Measurements from ENCODE around the gene EVC2. TPM values are rescaled to one million over a fixed set of nuclear protein-coding genes. Genes with fewer than 3 reads are reported as not detected.

The EVC2 gene
- total and polyA plus RNA-seq, 8 donors = 4.1 to 11.0 (median 9.4) TPM

DNA sequence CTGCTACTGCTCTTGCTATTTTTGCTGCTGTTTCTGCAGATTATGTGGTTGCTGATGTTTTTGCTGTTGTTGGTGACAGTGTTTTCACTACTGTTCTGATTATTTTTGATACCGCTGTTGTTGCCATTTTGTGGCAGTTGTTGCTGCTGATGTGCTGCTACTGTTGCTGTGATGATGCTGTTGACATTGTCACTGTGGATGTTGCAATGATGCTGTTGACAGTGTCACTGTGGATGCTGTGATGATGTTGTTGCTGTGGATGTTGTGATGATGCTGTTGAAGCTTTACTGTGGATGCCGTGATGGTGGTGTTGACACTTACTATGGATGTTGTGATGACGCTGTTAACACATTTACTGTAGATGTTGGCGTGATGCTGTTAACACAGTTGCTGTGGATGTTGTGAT, 180.3 kb downstream of the EVC2 start:
- peaks cover 0 to 3% of the 10 kb centered on the region in 2 donors for H3K9me3 ChIP-seq
- no peaks in the 10 kb centered on the region for H3K27me3 ChIP-seq
- H3K4me1 ChIP-seq = no peaks in the 10 kb centered on the region
- no peak overlapping the region for H3K27ac ChIP-seq
- no peaks in the 10 kb centered on the region for H3K36me3 ChIP-seq
- ATAC-seq = no peak
- intact Hi-C loops (cut with DNase I) = no loop called here
- no peak overlapping the region for H3K4me3 ChIP-seq
- no peak for TF ChIP-seq CTCF (IDR thresholded peaks at IDR 0.05)
- DNase-seq = peak in 2 of 4 donors; percentile 39 to 45

GRCh38 chr4:5527211-5527610, 181.1 kb downstream of the EVC2 start:
- intact Hi-C loops (cut with DNase I) = no loop called here
- DNase-seq (peak in 2 of 4 donors; percentile 77 to 82), ATAC-seq (no peak)
- Histone ChIP-seq H3K4me3 (no peak overlapping the region), H3K9me3 (peaks cover 0 to 3% of the 10 kb centered on the region in 2 donors), H3K4me1 (no peaks in the 10 kb centered on the region), H3K27me3 (no peaks in the 10 kb centered on the region), H3K36me3 (no peaks in the 10 kb centered on the region), H3K27ac (no peak overlapping the region)
- no peak for TF ChIP-seq CTCF (IDR thresholded peaks at IDR 0.05)

DNA sequence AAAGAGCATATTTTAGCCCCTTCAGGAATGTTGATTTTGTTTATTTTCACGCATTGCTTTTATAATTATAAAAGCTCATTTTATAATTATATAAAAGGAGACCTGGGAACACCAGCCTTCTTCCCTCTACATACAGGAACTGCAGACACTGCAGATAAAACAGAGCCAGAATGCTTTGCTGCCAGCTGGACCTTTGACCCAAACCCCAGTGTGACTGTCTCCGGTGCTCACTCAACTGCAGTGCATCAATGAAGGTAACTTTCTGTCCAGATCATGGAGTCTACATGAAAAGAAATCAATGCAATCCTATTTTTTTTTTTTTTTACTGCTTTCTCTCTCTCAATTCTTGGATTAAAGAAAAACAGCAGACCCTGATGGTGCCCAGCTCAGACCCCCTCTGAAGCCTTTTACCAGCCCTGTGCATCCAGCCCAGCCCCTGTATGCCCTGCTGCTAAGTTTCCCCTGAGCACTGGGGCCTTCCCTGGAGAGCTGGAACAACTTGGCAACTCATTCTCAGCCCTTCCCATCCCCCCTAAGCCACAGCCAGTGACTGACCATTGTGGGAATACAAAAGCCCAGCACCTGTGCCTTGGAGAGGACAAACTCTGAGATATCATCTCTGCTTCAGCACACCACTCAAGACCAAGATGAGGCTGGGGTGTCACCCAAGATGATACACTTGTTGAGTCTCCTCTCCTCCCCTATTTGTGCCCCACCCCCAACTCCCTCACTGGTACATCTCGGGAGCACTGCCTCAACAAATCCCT, 182.1 kb downstream of the EVC2 start:
- DNase-seq (no peak), ATAC-seq (no peak)
- H3K27me3 ChIP-seq = no peaks in the 10 kb centered on the region
- no peak for TF ChIP-seq CTCF (IDR thresholded peaks at IDR 0.05)
- H3K4me1 ChIP-seq = no peaks in the 10 kb centered on the region
- H3K9me3 ChIP-seq = peaks cover 0 to 3% of the 10 kb centered on the region in 2 donors
- H3K36me3 ChIP-seq = no peaks in the 10 kb centered on the region
- no peak overlapping the region for H3K4me3 ChIP-seq
- H3K27ac ChIP-seq = no peak overlapping the region
- intact Hi-C loops (cut with DNase I) = no loop called here

DNA sequence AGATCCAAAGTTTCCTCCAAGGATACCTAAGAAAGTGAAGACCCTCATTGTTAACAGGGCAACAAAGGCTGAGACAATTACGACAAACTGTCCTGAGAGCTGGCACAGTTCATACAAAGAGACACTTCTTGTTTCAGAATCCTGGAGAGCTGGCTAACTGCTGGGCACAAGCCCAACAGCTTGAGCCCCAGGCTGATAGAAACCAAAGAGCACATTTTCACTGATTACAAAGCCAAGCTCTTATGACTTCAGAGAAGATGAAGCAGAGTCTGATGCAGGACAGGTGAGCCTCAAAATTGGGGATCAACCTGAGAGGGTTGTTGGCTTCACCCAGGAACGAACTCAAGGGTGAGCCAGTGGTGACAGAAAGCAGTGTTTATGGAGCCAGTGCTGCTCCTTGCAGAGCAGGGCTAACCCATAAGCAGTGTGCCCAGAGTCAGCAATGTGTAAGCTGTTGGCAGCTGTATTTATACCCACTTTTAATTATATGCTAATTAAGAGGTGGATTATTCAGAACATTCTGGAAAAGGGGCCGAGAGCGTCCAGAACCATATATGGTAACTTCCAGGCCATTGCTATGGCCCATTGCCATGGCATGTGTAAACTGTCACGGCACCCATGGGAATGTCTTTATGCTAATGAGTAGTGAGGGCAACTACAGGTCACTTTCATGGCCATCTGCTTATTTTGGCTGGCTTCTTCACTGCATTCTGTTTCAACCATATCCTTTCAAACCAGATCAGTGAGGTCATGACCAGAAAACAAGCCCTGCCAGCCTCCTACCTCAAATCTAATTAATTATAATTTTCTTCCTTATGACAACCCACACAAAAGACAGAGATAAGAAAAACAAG, 183.7 kb downstream of the EVC2 start:
- DNase-seq = peak in 2 of 4 donors; percentile 68 to 79
- TF ChIP-seq CTCF (IDR thresholded peaks at IDR 0.05) = no peak

GRCh38 chr4:5517372-5517771, 191.0 kb downstream of the EVC2 start:
- no peak for TF ChIP-seq CTCF (IDR thresholded peaks at IDR 0.05)
- Histone ChIP-seq H3K9me3 (peaks cover 0 to 2% of the 10 kb centered on the region in 2 donors), H3K27me3 (no peaks in the 10 kb centered on the region), H3K4me3 (no peak overlapping the region), H3K27ac (no peak overlapping the region), H3K36me3 (no peaks in the 10 kb centered on the region), H3K4me1 (no peaks in the 10 kb centered on the region)
- ATAC-seq (no peak), DNase-seq (no peak)
- intact Hi-C loops (cut with DNase I) = no loop called here

More for the DNA sequence above, 183.7 kb downstream of the EVC2 start:
- Histone ChIP-seq H3K9me3 (peaks cover 0 to 3% of the 10 kb centered on the region in 2 donors), H3K4me1 (no peaks in the 10 kb centered on the region), H3K4me3 (no peak overlapping the region), H3K36me3 (no peaks in the 10 kb centered on the region), H3K27ac (no peak overlapping the region), H3K27me3 (no peaks in the 10 kb centered on the region)
- ATAC-seq = no peak
- intact Hi-C loops (cut with DNase I) = no loop called here
